IMR-90 (cell line): ENCODE results near the gene SEC22A. TPM values are rescaled to one million over a fixed set of nuclear protein-coding genes. Genes with fewer than 3 reads are reported as not detected.
A peak's percentile ranks its signal among the peaks of the same experiment; 100 is the strongest.

Experiments
- ATAC-seq: fragments of 200-7000 bp; cut with Tn5 transposase; 2 replicates; pipeline ENCODE4 v1.9.1; 2020; ENCODE audit warnings: low read depth, mild to moderate bottlenecking, moderate library complexity
- BruUV-seq: library from RNA; stranded (reverse); fragments of 400-500 nt; replicated peaks from 2 replicates; lab custom pipeline; 2021; lab: Mats Ljungman, UMichigan
- CTCF ChIA-PET: fragments of 300-600 bp; formaldehyde crosslinking; extraction: SDS; loops from one replicate; lab custom pipeline; 2021; ENCODE audit warnings: antibody characterized with exemption; lab: Yijun Ruan, JAX
- POLR2A ChIA-PET: fragments of 300-600 bp; sonication (Branson Sonifier 250); formaldehyde crosslinking; loops from one replicate; lab custom pipeline; 2022; ENCODE audit warnings: antibody characterized with exemption; ENCODE audit not compliant: unreplicated experiment; lab: Charles Lee
- DNase-seq: peaks from one replicate; pipeline ENCODE4 v3.0.0; 2013
- H2AFZ ChIP-seq: replicated peaks from 2 replicates; pipeline ENCODE3; 2013; ENCODE audit warnings: low read length, mild to moderate bottlenecking; ENCODE audit not compliant: poor library complexity
- H2AK5ac ChIP-seq: 2 replicates; pipeline ENCODE4 v1.6.1; 2013; ENCODE audit warnings: low read depth, low read length, inconsistent platforms
- H2AK9ac ChIP-seq: replicated peaks from 2 replicates; pipeline ENCODE3; 2013; ENCODE audit warnings: mild to moderate bottlenecking, low read depth, low read length, moderate library complexity; ENCODE audit not compliant: poor library complexity
- H2BK120ac ChIP-seq: 2 replicates; pipeline ENCODE4 v1.6.1; 2013; ENCODE audit warnings: low read depth, low read length, inconsistent platforms
- H2BK15ac ChIP-seq: 3 replicates; pipeline ENCODE4 v1.6.1; 2013; ENCODE audit warnings: low read depth, low read length, inconsistent platforms
- H2BK20ac ChIP-seq: 2 replicates; pipeline ENCODE4 v1.6.1; 2013; ENCODE audit warnings: low read depth, mild to moderate bottlenecking, inconsistent platforms, low read length, moderate library complexity
- H2BK5ac ChIP-seq: 2 replicates; pipeline ENCODE4 v1.6.1; 2013; ENCODE audit warnings: mild to moderate bottlenecking, low read depth, low read length, inconsistent platforms; ENCODE audit not compliant: poor library complexity, severe bottlenecking
- H3K14ac ChIP-seq: replicated peaks from 2 replicates; pipeline ENCODE4 v1.6.1; 2013; ENCODE audit warnings: low read depth, low read length, inconsistent platforms
- H3K18ac ChIP-seq: 2 replicates; pipeline ENCODE4 v1.6.1; 2013; ENCODE audit warnings: low read depth, low read length, control low read depth
- H3K23ac ChIP-seq: 2 replicates; pipeline ENCODE4 v1.6.1; 2013; ENCODE audit warnings: low read depth, low read length, inconsistent platforms
- H3K27ac ChIP-seq: 2 replicates; pipeline ENCODE4 v1.5.1; 2013; ENCODE audit warnings: mild to moderate bottlenecking, control low read depth, low read length; ENCODE audit not compliant: insufficient read depth
- H3K27me3 ChIP-seq: 2 replicates; pipeline ENCODE4 v1.6.1; 2013; ENCODE audit warnings: low read length; ENCODE audit not compliant: control insufficient read depth, insufficient read depth
- H3K36me3 ChIP-seq: 2 replicates; pipeline ENCODE4 v1.6.1; 2013; ENCODE audit warnings: low read length, mixed read lengths; ENCODE audit not compliant: control insufficient read depth, insufficient read depth
- H3K4ac ChIP-seq: 2 replicates; pipeline ENCODE4 v1.6.1; 2013; ENCODE audit warnings: low read depth, low read length, inconsistent platforms
- H3K4me1 ChIP-seq: 2 replicates; pipeline ENCODE4 v1.6.1; 2013; ENCODE audit warnings: low read length, mixed read lengths; ENCODE audit not compliant: control insufficient read depth, insufficient read depth
- H3K4me2 ChIP-seq: 2 replicates; pipeline ENCODE4 v1.6.1; 2013; ENCODE audit warnings: low read depth, mild to moderate bottlenecking, control low read depth, low read length, moderate library complexity
- H3K4me3 ChIP-seq: 2 replicates; pipeline ENCODE4 v1.5.1; 2013; ENCODE audit warnings: low read depth, mild to moderate bottlenecking, control low read depth, low read length, moderate library complexity; ENCODE audit not compliant: insufficient read depth
- H3K56ac ChIP-seq: 2 replicates; pipeline ENCODE4 v1.6.1; 2013; ENCODE audit warnings: low read length, inconsistent platforms; ENCODE audit not compliant: insufficient read depth; ENCODE audit errors: extremely low read depth
- H3K79me1 ChIP-seq, 2 experiments: 2 replicates each; pipeline ENCODE4 v1.6.1; 2013; ENCODE audit warnings: low read length in 2 of 2, inconsistent platforms in 1 of 2, low read depth in 1 of 2
- H3K9ac ChIP-seq: 2 replicates; pipeline ENCODE4 v1.6.1; 2013; ENCODE audit warnings: low read depth, low read length, control low read depth
- H3K9me1 ChIP-seq: 2 replicates; pipeline ENCODE4 v1.6.1; 2013; ENCODE audit warnings: low read length, inconsistent platforms; ENCODE audit not compliant: insufficient read depth
- H3K9me3 ChIP-seq: 2 replicates; pipeline ENCODE4 v1.6.1; 2013; ENCODE audit warnings: low read length; ENCODE audit not compliant: control insufficient read depth, insufficient read depth
- H4K20me1 ChIP-seq: 2 replicates; pipeline ENCODE4 v1.6.1; 2013; ENCODE audit warnings: low read length, inconsistent platforms; ENCODE audit not compliant: insufficient read depth
- H4K5ac ChIP-seq: 2 replicates; pipeline ENCODE4 v1.6.1; 2013; ENCODE audit warnings: mild to moderate bottlenecking, low read depth, low read length, control low read depth
- H4K8ac ChIP-seq, 2 experiments: 2 replicates each; pipeline ENCODE4 v1.6.1; 2013; ENCODE audit warnings: low read depth in 2 of 2, low read length in 2 of 2, control low read depth in 1 of 2, inconsistent platforms in 1 of 2
- H4K91ac ChIP-seq: 2 replicates; pipeline ENCODE4 v1.6.1; 2013; ENCODE audit warnings: low read depth, low read length, inconsistent platforms; ENCODE audit not compliant: insufficient read depth
- NFE2L2 ChIP-seq: fragments of 150-350 bp; IDR thresholded peaks from 2 replicates; pipeline ENCODE4 v1.6.1; 2016; ENCODE audit warnings: low read depth, mild to moderate bottlenecking, low read length
- USF2 ChIP-seq: fragments of 150-350 bp; IDR thresholded peaks from 2 replicates; pipeline ENCODE4 v1.6.1; 2017; ENCODE audit warnings: mild to moderate bottlenecking, antibody characterized with exemption, low read length, low read depth
- WGBS, 2 experiments: methylation state at CpG; one replicate each; pipeline versions ENCODE4 v1.1.5 to v1.1.7; 2013; ENCODE audit warnings: missing lambda C conversion rate in 2 of 2; ENCODE audit not compliant: insufficient read length in 1 of 2; ENCODE audit errors: extremely low coverage in 2 of 2; 5-methylcytosine and 5-hydroxymethylcytosine counted together
- dilution Hi-C: fragments of 300-500 bp; cut with HindIII; formaldehyde crosslinking; loops from one replicate; pipeline ENCODE4 v1.14.3; 2018; ENCODE audit warnings: low sequenced_read_pairs; ENCODE audit not compliant: unreplicated experiment
- in situ Hi-C: fragments of 300-500 bp; cut with MboI; formaldehyde crosslinking; loops from 3 replicates; pipeline ENCODE4 v1.14.3; 2019; ENCODE audit warnings: low sequenced_read_pairs, inconsistent platforms, mixed read lengths
- intact Hi-C: fragments of 100-400 bp; cut with micrococcal nuclease; formaldehyde crosslinking; loops from 2 replicates; pipeline ENCODE4 v1.10.0; 2022
- polyA plus RNA-seq, 3 experiments: library from polyadenylated mRNA; depleted of rRNA; stranded (reverse); fragments of >200 nt; gene quantifications; 2 replicates each; pipeline ENCODE4 v1.2.3, GENCODE V29; 2012; ENCODE audit warnings: low replicate concordance in 1 of 3
- total RNA-seq: library from RNA; depleted of rRNA; stranded (reverse); fragments of >200 nt; gene quantifications from 2 replicates; pipeline ENCODE4 v1.2.3, GENCODE V29; 2012

SEC22A gene
- total and polyA plus RNA-seq, 2 of the 4 experiments (the other 2 are of a cell fraction) = 17.5 to 36.0 TPM

- WGBS, 2 experiments = 80% methylated on average over 1 of the region's 2 CpGs; no CpG with 5 or more reads in 1 of the 2 experiments
- Histone ChIP-seq H4K91ac (no peak overlapping the region), H3K4me2 (no peak overlapping the region), H3K56ac (no peak overlapping the region), H3K14ac (peak overlapping the region; percentile 56; the same call in 1 of the 2 replicates), H3K18ac (peak overlapping the region; percentile 13; the same call in 1 of the 2 replicates), H2AK5ac (no peak overlapping the region), H3K4ac (no peak overlapping the region), H3K36me3 (0 out of 2 replicates have a peak, but pooled peaks cover 1% of the 10 kb centered on the region), H2BK20ac (no peak overlapping the region), H3K9ac (no peak overlapping the region), H3K27me3 (no peaks in the 10 kb centered on the region), H2AK9ac (no peak overlapping the region), H2BK120ac (no peak overlapping the region), H2BK5ac (peak overlapping the region; percentile 49), H3K23ac (peak overlapping the region; percentile 71; the same call in 1 of the 2 replicates), H2AFZ (no peak overlapping the region), H3K4me3 (no peak overlapping the region), H3K9me1 (peaks cover 2% of the 10 kb centered on the region; the same call in 1 of the 2 replicates), H3K4me1 (peaks cover 2% of the 10 kb centered on the region; the same call in 1 of the 2 replicates), H4K20me1 (no peaks in the 10 kb centered on the region), H4K8ac (no peak overlapping the region; a peak in 1 of 4 replicates), H3K9me3 (no peaks in the 10 kb centered on the region), H3K27ac (peak overlapping the region; percentile 52; the same call in 1 of the 2 replicates), H3K79me1 (no peaks in the 10 kb centered on the region; a peak in 1 of 4 replicates), H4K5ac (no peak overlapping the region), H2BK15ac (no peak overlapping the region)
- BruUV-seq = no TSS peak
- ChIA-PET CTCF (no interaction called here), POLR2A (no interaction called here)
- intact Hi-C loops = no loop called here
- DNase-seq = peak; percentile 57
- TF ChIP-seq NFE2L2 (peak; percentile 85), USF2 (no peak)
- in situ Hi-C loops = no loop called here
- dilution Hi-C loops = no loop called here
- peak; percentile 18; the same call in 1 of the 2 replicates for ATAC-seq
These were observed 70.8 kb downstream of the SEC22A start for GRCh38 chr3:123272547-123272946.
